Measurements from ENCODE around the gene BROX. TPM values are rescaled to one million over a fixed set of nuclear protein-coding genes. Genes with fewer than 3 reads are reported as not detected.

BROX gene
- total RNA-seq, 1 experiment from 2014 or later: 44.9 TPM

DNA sequence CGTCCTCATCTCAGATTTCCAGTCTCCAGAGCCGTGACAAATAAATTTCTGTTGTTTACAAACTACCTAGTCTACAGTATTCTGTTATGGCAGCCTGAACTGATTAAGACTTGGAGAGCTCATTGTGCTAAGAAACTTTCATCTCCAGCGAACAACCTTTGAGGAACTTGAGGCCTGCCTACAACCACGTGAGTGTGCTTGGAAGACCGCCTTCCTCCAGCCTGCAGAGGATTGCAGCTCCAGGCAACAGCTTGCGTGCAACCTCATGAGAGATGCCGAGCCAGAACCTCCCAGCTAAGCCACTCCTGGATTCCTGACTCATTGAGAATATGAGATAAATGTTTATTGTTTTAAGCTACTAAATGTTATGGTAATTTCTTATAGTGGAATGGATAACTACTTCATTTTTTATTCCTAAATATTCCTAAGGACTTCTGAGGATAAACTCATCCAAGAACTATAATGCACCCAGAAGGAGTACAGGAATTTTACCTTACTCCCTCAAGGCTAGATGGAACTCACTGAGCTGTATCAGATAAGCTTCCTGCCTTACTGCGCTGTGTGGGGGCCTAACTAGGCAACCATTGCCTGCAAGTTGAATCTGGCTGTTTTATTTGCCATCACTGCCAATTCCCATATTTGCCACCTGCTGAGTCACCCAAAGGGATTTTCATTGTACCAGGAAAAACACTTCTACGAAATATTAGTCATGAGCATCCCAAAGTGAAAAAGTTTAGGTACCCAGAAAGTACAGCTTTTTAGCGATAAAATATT lies 42.2 kb downstream of the BROX start (continued):
- TF ChIP-seq CEBPB (IDR thresholded peaks at IDR 0.05; ENCODE audit: low read depth) (no peak), SP1 (IDR thresholded peaks at IDR 0.05; ENCODE audit: low read depth) (no peak), ZFX (IDR thresholded peaks at IDR 0.05) (no peak), POLR2AphosphoS5 (IDR thresholded peaks at IDR 0.05; ENCODE audit: low read depth, low read length) (no peak), EGR1 (IDR thresholded peaks at IDR 0.05; ENCODE audit: low read depth) (no peak)
- TF ChIP-seq, protein P1, sequence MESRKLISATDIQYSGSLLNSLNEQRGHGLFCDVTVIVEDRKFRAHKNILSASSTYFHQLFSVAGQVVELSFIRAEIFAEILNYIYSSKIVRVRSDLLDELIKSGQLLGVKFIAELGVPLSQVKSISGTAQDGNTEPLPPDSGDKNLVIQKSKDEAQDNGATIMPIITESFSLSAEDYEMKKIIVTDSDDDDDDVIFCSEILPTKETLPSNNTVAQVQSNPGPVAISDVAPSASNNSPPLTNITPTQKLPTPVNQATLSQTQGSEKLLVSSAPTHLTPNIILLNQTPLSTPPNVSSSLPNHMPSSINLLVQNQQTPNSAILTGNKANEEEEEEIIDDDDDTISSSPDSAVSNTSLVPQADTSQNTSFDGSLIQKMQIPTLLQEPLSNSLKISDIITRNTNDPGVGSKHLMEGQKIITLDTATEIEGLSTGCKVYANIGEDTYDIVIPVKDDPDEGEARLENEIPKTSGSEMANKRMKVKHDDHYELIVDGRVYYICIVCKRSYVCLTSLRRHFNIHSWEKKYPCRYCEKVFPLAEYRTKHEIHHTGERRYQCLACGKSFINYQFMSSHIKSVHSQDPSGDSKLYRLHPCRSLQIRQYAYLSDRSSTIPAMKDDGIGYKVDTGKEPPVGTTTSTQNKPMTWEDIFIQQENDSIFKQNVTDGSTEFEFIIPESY (IDR thresholded peaks at IDR 0.05; ENCODE audit: extremely low read depth, insufficient replicate concordance, low read length): no peak

GRCh38 chr1:222757646-222758268 lies 45.4 kb downstream of the BROX start:
- no peaks in the 10 kb centered on the region for H3K4me1 ChIP-seq (ENCODE audit: control insufficient read depth in 1 of 2, insufficient read depth in 2 of 2, low read length in 2 of 2)
- no peak overlapping the region for H3K9ac ChIP-seq (ENCODE audit: low read length)
- POLR2A ChIA-PET: no interaction called here
- CTCF ChIA-PET: no interaction called here
- TF ChIP-seq EZH2 (IDR thresholded peaks at IDR 0.05) (no peak), REST (IDR thresholded peaks at IDR 0.05; ENCODE audit: low read depth) (no peak), SP1 (IDR thresholded peaks at IDR 0.05; ENCODE audit: low read depth) (no peak), EGR1 (IDR thresholded peaks at IDR 0.05; ENCODE audit: low read depth) (no peak), RAD21 (IDR thresholded peaks at IDR 0.05; ENCODE audit: low read depth) (no peak), ZFX (IDR thresholded peaks at IDR 0.05) (no peak), TCF7L2 (IDR thresholded peaks at IDR 0.05; ENCODE audit: borderline replicate concordance, extremely low read depth, insufficient read depth, insufficient read length) (no peak), POLR2AphosphoS5 (IDR thresholded peaks at IDR 0.05; ENCODE audit: low read depth, low read length) (no peak), SRF (IDR thresholded peaks at IDR 0.05; ENCODE audit: low read depth) (no peak), CBX3 (IDR thresholded peaks at IDR 0.05; ENCODE audit: low read depth) (no peak), MAX (IDR thresholded peaks at IDR 0.05) (no peak)
- H4K20me1 ChIP-seq (ENCODE audit: insufficient read depth): no peaks in the 10 kb centered on the region
- no peaks in the 10 kb centered on the region for H3K36me3 ChIP-seq (ENCODE audit: control insufficient read depth in 1 of 2, insufficient read depth in 2 of 2, low read length in 2 of 2)
- no peak for DNase-seq (ENCODE audit: low read depth, low spot score)
- no peaks in the 10 kb centered on the region for H3K9me2 ChIP-seq (ENCODE audit: insufficient read depth)
- no peaks in the 10 kb centered on the region for H3K9me3 ChIP-seq (ENCODE audit: control insufficient read depth in 1 of 2, insufficient read depth in 1 of 2, low read depth in 1 of 2, low read length in 2 of 2)
- H3K79me2 ChIP-seq (ENCODE audit: insufficient read depth, low read length): no peaks in the 10 kb centered on the region
- no peak overlapping the region for H3K27ac ChIP-seq (ENCODE audit: low read depth, low read length)
- RAD21 ChIA-PET (ENCODE audit: low non-redundant PET in 1 of 2, low total read pairs in 2 of 2, uncharacterized antibody in 2 of 2, unreplicated experiment in 2 of 2): no interaction called here
- ATAC-seq: no peak
- H3K4me3 ChIP-seq (replicated peaks in 1 of 2; ENCODE audit: low read depth in 1 of 2, low read length in 2 of 2): no peak overlapping the region
- no peaks in the 10 kb centered on the region for H3K27me3 ChIP-seq (ENCODE audit: insufficient read depth, low read length)
- no peak overlapping the region for H2AFZ ChIP-seq (ENCODE audit: low read depth, low read length, poor library complexity, severe bottlenecking)
- no peak overlapping the region for H3K4me2 ChIP-seq (ENCODE audit: low read length)
- BruUV-seq (replicated peaks): no TSS peak
- intact Hi-C loops (cut with micrococcal nuclease): no loop called here

Data from HCT116 (cell line).